Measurements from ENCODE around the gene MAST3. TPM values are rescaled to one million over a fixed set of nuclear protein-coding genes. Genes with fewer than 3 reads are reported as not detected.

The MAST3 gene
- total RNA-seq, 4 donors from 2014 or later: 27.2 to 53.5 (median 32.7) TPM

- peaks cover 7% of the 10 kb centered on the region for H3K27me3 ChIP-seq
- H3K9me3 ChIP-seq: no peaks in the 10 kb centered on the region
- TF ChIP-seq POLR2AphosphoS5 (IDR thresholded peaks at IDR 0.05) (no peak), CTCF (IDR thresholded peaks at IDR 0.05) (no peak), POLR2A (IDR thresholded peaks at IDR 0.05) (no peak), EP300 (IDR thresholded peaks at IDR 0.05; ENCODE audit: low read depth) (no peak)
- no peaks in the 10 kb centered on the region for H3K36me3 ChIP-seq
- in situ Hi-C loops (cut with MboI; ENCODE audit: low pct_ligation_motif_present in 1 of 4, low pct_unique_long_range_greater_than_20kb in 1 of 4, low sequenced_read_pairs in 3 of 4): loop anchor here (5.0 to 25.0 kb wide), 6 partner anchors 45 to 125 kb away; partner anchors contain the start of genes CCDC124 (in 3 of the 4) and ARRDC2 (in 2 of the 4)
- no peak for DNase-seq
- peaks cover 0 to 13% (median 12%) of the 10 kb centered on the region in 4 donors for H3K4me1 ChIP-seq
- H3K27ac ChIP-seq: no peak overlapping the region
- intact Hi-C loops (cut with DNase I; ENCODE audit: low total_unique reads): loop anchor here (2.0 kb wide), 1 partner anchor 53 kb away; no protein-coding TSS in a partner anchor
- H3K4me3 ChIP-seq: no peak overlapping the region
- 76 to 82% methylated on average over 2 to 4 of the region's 5 CpGs for WGBS, 2 donors (ENCODE audit: low coverage in 1 of 2)
These were observed 37.7 kb upstream of the MAST3 start for GRCh38 chr19:18059902-18060301.

GRCh38 chr19:18060472-18060871, 37.1 kb upstream of the MAST3 start:
- Histone ChIP-seq H3K4me1 (peaks cover 0 to 13% (median 12%) of the 10 kb centered on the region in 4 donors), H3K27ac (no peak overlapping the region), H3K27me3 (peaks cover 7% of the 10 kb centered on the region), H3K36me3 (no peaks in the 10 kb centered on the region), H3K4me3 (no peak overlapping the region), H3K9me3 (no peaks in the 10 kb centered on the region)
- 91% methylated on average over 6 of the region's 6 CpGs; no CpG with 5 or more reads in 1 of the 2 donors for whole genome bisulfite sequencing, 2 donors (ENCODE audit: low coverage in 1 of 2)
- in situ Hi-C loops (cut with MboI; ENCODE audit: low pct_ligation_motif_present in 1 of 4, low pct_unique_long_range_greater_than_20kb in 1 of 4, low sequenced_read_pairs in 3 of 4) (loop anchor here in 2 of 4 donors (10.0 to 25.0 kb wide), 2 partner anchors 46 to 123 kb away; partner anchors contain the start of gene CCDC124 (in 2 of the 2)), intact Hi-C loops (cut with DNase I; ENCODE audit: low total_unique reads) (no loop called here)
- DNase-seq: no peak
- TF ChIP-seq EP300 (IDR thresholded peaks at IDR 0.05; ENCODE audit: low read depth): no peak
- TF ChIP-seq POLR2AphosphoS5 (IDR thresholded peaks at IDR 0.05): no peak
- no peak for TF ChIP-seq POLR2A (IDR thresholded peaks at IDR 0.05)

- H3K4me1 ChIP-seq: peaks cover 0 to 13% (median 12%) of the 10 kb centered on the region in 4 donors
- no peak for TF ChIP-seq POLR2AphosphoS5 (IDR thresholded peaks at IDR 0.05)
- TF ChIP-seq CTCF (IDR thresholded peaks at IDR 0.05): no peak
- no peak for TF ChIP-seq EP300 (IDR thresholded peaks at IDR 0.05; ENCODE audit: low read depth)
- no peak for TF ChIP-seq POLR2A (IDR thresholded peaks at IDR 0.05)
- H3K9me3 ChIP-seq: no peaks in the 10 kb centered on the region
- no peak for DNase-seq
- H3K27me3 ChIP-seq: peaks cover 7% of the 10 kb centered on the region
- 10 to 53% methylated on average over 2 to 8 of the region's 8 CpGs for WGBS, 2 donors (ENCODE audit: low coverage in 1 of 2)
- H3K4me3 ChIP-seq: no peak overlapping the region
- in situ Hi-C loops (cut with MboI; ENCODE audit: low pct_ligation_motif_present in 1 of 4, low pct_unique_long_range_greater_than_20kb in 1 of 4, low sequenced_read_pairs in 3 of 4): loop anchor here in 2 of 4 donors (10.0 to 25.0 kb wide), 2 partner anchors 47 to 125 kb away; partner anchors contain the start of gene CCDC124 (in 2 of the 2)
- no peak overlapping the region for H3K27ac ChIP-seq
- intact Hi-C loops (cut with DNase I; ENCODE audit: low total_unique reads): no loop called here
- no peaks in the 10 kb centered on the region for H3K36me3 ChIP-seq
These were observed 35.5 kb upstream of the MAST3 start for GRCh38 chr19:18062028-18062427.

GRCh38 chr19:18063463-18063862, 34.1 kb upstream of the MAST3 start:
- no peaks in the 10 kb centered on the region for H3K36me3 ChIP-seq
- intact Hi-C loops (cut with DNase I; ENCODE audit: low total_unique reads) (no loop called here), in situ Hi-C loops (cut with MboI; ENCODE audit: low pct_ligation_motif_present in 1 of 4, low pct_unique_long_range_greater_than_20kb in 1 of 4, low sequenced_read_pairs in 3 of 4) (loop anchor here in 2 of 4 donors (10.0 to 25.0 kb wide), 2 partner anchors 49 to 126 kb away; partner anchors contain the start of gene CCDC124 (in 2 of the 2))
- DNase-seq: no peak
- peaks cover 7% of the 10 kb centered on the region for H3K27me3 ChIP-seq
- H3K4me3 ChIP-seq: no peak overlapping the region
- peaks cover 0 to 3% (median 2%) of the 10 kb centered on the region in 4 donors for H3K4me1 ChIP-seq
- 67 to 94% methylated on average over 3 to 5 of the region's 5 CpGs for WGBS, 2 donors (ENCODE audit: low coverage in 1 of 2)
- H3K9me3 ChIP-seq: no peaks in the 10 kb centered on the region
- H3K27ac ChIP-seq: no peak overlapping the region
- TF ChIP-seq POLR2A (IDR thresholded peaks at IDR 0.05) (no peak), EP300 (IDR thresholded peaks at IDR 0.05; ENCODE audit: low read depth) (no peak), POLR2AphosphoS5 (IDR thresholded peaks at IDR 0.05) (no peak), CTCF (IDR thresholded peaks at IDR 0.05) (no peak)

Data from transverse colon (tissue), 4 donors.